Activated T-helper 1 cell treated with Interleukin-2 at 50 U/mL for 16 hours (primary cell): ENCODE measurements around the gene CRTC3.

Source experiments
- DNase-seq: peaks from one replicate; pipeline ENCODE4 v3.0.0-alpha.2; 2020; ENCODE audit warnings: low read depth

The CRTC3 gene

GRCh38 chr15:90594301-90594738 is 64.6 kb downstream of the CRTC3 start:
- peak; percentile 67 for DNase-seq

- DNase-seq, result no peak
Observed at GRCh38 chr15:90595763-90596155, 66.0 kb downstream of the CRTC3 start.

- DNase-seq, result no peak
Observed at GRCh38 chr15:90596943-90597342, 67.2 kb downstream of the CRTC3 start.

GRCh38 chr15:90597577-90597976 is 67.9 kb downstream of the CRTC3 start:
- no peak for DNase-seq

DNA sequence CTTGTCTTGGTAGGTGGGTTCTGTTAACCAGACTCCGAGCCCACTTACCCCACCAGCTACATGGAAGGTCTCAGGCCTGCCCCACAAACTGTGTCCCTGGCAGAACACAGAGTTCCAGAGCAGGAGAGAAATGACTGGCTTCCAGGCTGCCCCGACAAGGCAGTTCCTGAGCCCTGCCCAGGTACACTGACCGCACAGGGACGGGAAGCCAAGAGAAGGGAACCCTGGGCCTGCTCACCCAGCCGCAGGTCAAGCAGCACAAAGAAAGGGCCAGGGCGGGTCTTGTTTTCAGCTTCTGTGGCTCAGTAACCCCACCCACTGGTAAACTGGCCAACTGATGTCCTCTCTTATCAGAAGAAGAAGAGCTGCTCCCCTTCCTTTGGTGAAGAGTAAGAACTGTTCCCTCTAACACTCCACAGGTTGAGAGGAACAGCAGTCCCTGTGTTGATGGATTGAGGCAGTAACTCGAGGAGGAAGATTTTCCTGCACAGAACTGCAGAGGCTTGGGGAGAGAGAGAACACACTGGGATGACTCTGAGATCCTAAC is 68.4 kb downstream of the CRTC3 start:
- DNase-seq, result no peak

- no peak for DNase-seq
Observed at GRCh38 chr15:90598679-90599078, 69.0 kb downstream of the CRTC3 start.

- DNase-seq, result no peak
Observed at GRCh38 chr15:90599116-90599515, 69.4 kb downstream of the CRTC3 start.

DNA sequence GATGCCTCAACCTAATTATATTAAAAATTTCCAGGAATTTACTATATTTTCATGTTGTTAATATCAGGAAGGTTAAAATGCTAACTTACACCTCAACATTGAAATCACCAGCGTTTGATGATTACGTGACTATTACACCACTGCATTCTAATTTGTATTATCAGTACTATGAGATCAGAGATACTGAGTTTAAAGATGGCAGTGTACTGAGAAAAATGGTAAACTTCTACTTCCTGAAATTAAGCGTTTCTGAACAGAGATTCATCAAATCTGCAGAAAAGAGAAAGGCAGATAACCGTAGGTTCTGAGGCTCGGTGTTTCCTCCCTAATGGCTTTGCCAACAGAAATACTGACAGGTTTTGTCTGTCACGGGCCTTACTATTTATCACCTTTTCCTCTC is 69.9 kb downstream of the CRTC3 start:
- no peak for DNase-seq

DNA sequence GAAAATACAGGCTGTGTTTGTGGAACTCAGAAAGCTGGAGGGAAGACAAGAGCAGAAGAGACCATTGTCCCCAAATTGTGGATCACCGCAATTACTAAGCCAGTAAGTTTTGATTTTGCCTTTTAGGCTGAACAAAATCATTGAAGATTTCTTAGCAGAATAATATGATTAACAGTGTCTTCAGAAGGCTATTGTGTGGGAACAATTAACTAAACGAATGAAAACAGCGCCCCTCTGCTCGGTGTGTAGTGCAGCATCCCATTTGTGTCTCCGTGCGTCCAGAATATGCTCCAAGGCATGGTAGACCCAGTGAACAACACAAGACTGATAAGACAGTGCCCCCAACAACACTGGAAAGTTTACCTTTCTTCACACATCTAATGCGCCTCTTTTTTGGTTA is 71.2 kb downstream of the CRTC3 start:
- DNase-seq, result no peak

- DNase-seq, result no peak
Observed at GRCh38 chr15:90603893-90604292, 74.2 kb downstream of the CRTC3 start.

GRCh38 chr15:90606641-90607040 is 76.9 kb downstream of the CRTC3 start:
- DNase-seq, result no peak

GRCh38 chr15:90607361-90607760 is 77.6 kb downstream of the CRTC3 start:
- no peak for DNase-seq

DNA sequence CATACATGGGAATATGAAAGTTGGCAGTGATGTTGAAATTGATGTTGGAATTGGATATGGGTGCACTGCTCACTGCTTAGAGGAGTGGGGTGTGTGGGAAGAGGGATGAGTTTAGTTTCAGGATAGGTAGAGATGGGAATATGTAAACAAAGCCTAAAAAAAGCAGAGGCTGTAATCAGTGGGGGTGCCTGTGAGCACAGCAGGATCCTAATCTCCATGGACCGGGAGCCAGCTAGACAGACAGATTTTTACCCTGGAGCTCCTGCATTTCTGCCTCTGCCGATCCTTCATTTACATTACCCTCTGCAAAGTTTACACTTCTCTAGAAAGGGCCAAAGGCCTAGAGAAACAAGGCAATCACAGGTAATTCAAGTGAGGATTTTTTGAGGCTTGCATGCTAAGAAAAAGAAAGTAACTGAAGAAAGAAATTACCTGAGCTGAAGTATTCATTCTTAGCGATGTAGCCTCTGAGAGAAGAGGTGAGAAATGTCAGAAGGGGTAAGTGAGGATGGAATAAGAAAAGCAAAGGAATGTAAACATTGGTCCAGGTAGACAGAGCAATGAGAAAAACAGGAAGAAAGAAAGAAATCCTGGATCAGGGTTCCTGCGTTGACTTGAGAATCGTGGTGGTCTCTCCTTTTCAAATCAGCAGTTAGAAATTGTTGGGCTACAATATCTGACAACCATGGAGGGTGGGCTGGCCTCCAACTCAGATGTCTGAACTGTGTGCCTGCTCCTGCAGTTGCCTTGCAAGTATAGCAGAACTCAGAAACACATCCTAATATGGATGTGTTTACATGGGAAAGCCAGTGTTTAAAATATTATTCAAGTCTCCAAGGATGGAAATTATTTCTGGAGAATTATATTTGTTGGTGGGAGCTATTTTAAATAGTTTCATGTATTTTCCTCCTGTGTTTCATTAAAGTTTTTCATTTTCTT is 79.8 kb downstream of the CRTC3 start:
- DNase-seq, result no peak

DNA sequence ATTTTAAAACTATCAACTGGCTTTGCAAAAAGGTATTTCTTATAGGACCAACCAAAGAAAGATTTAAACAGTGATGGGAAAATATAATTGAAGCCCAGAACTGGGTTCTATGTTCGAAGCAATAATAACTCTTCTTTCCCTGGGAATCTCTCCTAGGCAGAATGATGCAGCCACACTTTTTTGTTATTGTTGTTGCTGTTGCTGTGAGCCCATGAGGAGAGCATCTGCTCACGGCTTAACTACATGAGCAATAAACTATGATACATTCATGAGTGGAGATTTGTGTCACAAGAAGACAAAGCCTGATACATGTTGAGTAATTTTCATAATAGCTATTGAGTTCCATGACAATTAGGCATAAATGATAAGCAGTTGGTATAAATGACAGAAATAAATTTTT is 80.5 kb downstream of the CRTC3 start:
- DNase-seq, result no peak

DNA sequence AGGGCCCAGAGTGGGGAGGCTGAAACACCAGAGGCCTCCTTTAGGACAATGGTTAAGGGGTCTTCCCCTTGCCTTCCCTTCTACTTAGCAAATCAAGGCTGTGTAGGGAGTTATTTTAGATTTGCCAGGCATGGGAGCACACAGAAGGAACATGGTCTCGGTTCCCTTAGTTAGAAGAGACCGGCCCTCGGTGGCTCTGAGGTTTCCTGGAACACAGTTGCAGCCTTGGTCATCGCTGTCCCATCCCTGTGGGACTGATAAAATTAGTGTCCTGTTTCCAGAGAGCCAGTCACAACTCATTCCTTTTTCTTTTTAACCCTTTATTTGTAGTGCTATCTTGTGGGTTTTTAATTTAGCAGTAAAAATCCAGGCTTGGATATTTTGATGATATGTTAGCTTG is 81.4 kb downstream of the CRTC3 start:
- no peak for DNase-seq

GRCh38 chr15:90617171-90617570 is 87.4 kb downstream of the CRTC3 start:
- DNase-seq, result no peak

DNA sequence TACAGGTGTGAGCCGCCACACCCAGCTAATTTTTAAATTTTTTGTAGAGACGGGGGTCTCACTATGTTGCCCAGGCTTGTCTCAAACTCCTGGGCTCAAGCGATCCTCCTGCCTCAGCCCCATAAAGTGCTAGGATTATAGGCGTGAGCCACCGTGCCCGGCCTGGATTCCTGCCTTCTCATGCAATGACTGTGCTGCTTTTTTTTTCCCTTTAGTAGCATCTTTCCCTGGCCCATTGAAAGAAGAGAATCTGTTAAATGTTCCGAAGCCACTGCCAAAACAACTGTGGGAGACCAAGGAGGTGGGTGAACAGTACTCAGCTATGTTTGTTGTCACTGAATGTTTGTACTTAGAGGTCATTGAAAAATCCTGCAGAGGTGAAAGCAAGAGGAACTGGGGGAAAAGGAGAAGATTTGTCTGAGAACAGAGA is 88.0 kb downstream of the CRTC3 start:
- no peak for DNase-seq

GRCh38 chr15:90618330-90619125 is 88.8 kb downstream of the CRTC3 start:
- no peak for DNase-seq

- DNase-seq, result no peak
Observed at GRCh38 chr15:90619468-90619867, 89.7 kb downstream of the CRTC3 start.

DNA sequence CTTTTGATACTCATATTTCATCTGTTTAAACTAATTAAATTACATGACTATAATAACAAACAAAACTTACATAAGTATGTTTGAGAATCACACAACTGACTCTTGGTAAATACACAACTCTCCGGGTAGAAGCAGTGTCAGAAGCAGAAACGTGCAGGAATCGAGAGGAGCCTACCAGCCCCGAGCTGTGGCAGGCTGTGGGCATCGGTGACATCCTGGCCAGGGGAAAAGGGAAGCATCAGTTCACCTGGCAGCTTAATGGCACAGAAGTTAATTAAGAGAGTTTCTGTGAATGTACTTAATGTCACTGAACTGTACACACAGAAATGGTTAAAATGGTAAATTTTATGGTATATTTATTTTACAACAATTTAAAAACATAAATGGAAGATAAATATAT is 90.2 kb downstream of the CRTC3 start:
- no peak for DNase-seq

GRCh38 chr15:90620379-90621067 is 90.8 kb downstream of the CRTC3 start:
- DNase-seq, result no peak

- DNase-seq, result no peak
Observed at GRCh38 chr15:90623854-90624253, 94.1 kb downstream of the CRTC3 start.
